HCT116 (cell line): ENCODE data around the gene PNPLA2. TPM values are rescaled to one million over a fixed set of nuclear protein-coding genes. Genes with fewer than 3 reads are reported as not detected.

Source experiments
- ATAC-seq: fragments of 200-7000 bp; cut with Tn5 transposase; 2 replicates; pipeline ENCODE4 v1.9.1; 2020; ENCODE audit warnings: mild to moderate bottlenecking, moderate library complexity
- BruUV-seq: library from RNA; stranded (reverse); fragments of 400-500 nt; replicated peaks from 2 replicates; lab custom pipeline; 2021; lab: Mats Ljungman, UMichigan
- CTCF ChIA-PET: fragments of 300-600 bp; sonication (Branson Sonifier 250); formaldehyde crosslinking; loops from one replicate; lab custom pipeline; 2021; ENCODE audit warnings: antibody characterized with exemption; lab: Charles Lee
- POLR2A ChIA-PET: fragments of 300-600, 350-600 bp; sonication (Branson Sonifier 250); formaldehyde crosslinking; loops from one replicate; lab custom pipeline; 2021; ENCODE audit warnings: antibody characterized with exemption; lab: Charles Lee
- RAD21 ChIA-PET, 2 experiments: fragments of 300-600 bp; sonication (Branson Sonifier 250); formaldehyde crosslinking; loops; one replicate each; lab custom pipeline; 2023; ENCODE audit warnings: low total read pairs in 2 of 2; ENCODE audit not compliant: uncharacterized antibody in 2 of 2, unreplicated experiment in 2 of 2, low non-redundant PET in 1 of 2; lab: Charles Lee
- DNase-seq: peaks from one replicate; pipeline ENCODE4 v3.0.0-alpha.2; 2010; ENCODE audit warnings: low read depth, low spot score
- H2AFZ ChIP-seq: fragments of 200-600 bp; shearing (Covaris generic), sonication (generic); 2 replicates; pipeline ENCODE4 v1.6.1; 2017; ENCODE audit warnings: low read depth, mixed run types, mixed read lengths, antibody characterized with exemption, low read length; ENCODE audit not compliant: poor library complexity, severe bottlenecking
- H3K27ac ChIP-seq: 2 replicates; pipeline ENCODE4 v1.5.1; 2012; ENCODE audit warnings: low read depth, low read length
- H3K27me3 ChIP-seq: fragments of 200-600 bp; sonication (generic); 2 replicates; pipeline ENCODE4 v1.6.1; 2016; ENCODE audit warnings: mixed run types, low read length, mixed read lengths; ENCODE audit not compliant: insufficient read depth
- H3K36me3 ChIP-seq, 2 experiments: fragments of 200-500 bp in 1 of 2; fragments of 200-600 bp in 1 of 2; sonication (Bioruptor generic) in 1 of 2; sonication (generic) in 1 of 2; 2 replicates each; pipeline versions ENCODE4 v1.5.1 to v1.6.1; 2014 to 2016; ENCODE audit warnings: low read length in 2 of 2, inconsistent platforms in 1 of 2, mixed read lengths in 1 of 2, mixed run types in 1 of 2; ENCODE audit not compliant: insufficient read depth in 2 of 2, control insufficient read depth in 1 of 2
- H3K4me1 ChIP-seq, 2 experiments: fragments of 200-600 bp in 1 of 2; sonication (generic) in 1 of 2; 2 replicates each; pipeline versions ENCODE4 v1.5.1 to v1.6.1; 2012 to 2017; ENCODE audit warnings: low read length in 2 of 2, inconsistent platforms in 1 of 2, mild to moderate bottlenecking in 1 of 2, mixed read lengths in 1 of 2, mixed run types in 1 of 2, moderate library complexity in 1 of 2; ENCODE audit not compliant: insufficient read depth in 2 of 2, control insufficient read depth in 1 of 2
- H3K4me2 ChIP-seq: fragments of 200-600 bp; sonication (generic); 2 replicates; pipeline ENCODE4 v1.6.1; 2017; ENCODE audit warnings: mixed run types, low read length, mixed read lengths
- H3K4me3 ChIP-seq, 2 experiments: fragments of 200-600 bp in 1 of 2; sonication (generic) in 1 of 2; replicated peaks in 1 of 2; 2 replicates each; pipeline ENCODE4 v1.5.1; 2011 to 2016; ENCODE audit warnings: low read length in 2 of 2, control low read depth in 1 of 2, low read depth in 1 of 2, mild to moderate bottlenecking in 1 of 2, mixed read lengths in 1 of 2, mixed run types in 1 of 2
- H3K79me2 ChIP-seq: fragments of 200-600 bp; sonication (generic); 2 replicates; pipeline ENCODE4 v1.6.1; 2017; ENCODE audit warnings: mild to moderate bottlenecking, mixed run types, low read length, moderate library complexity, mixed read lengths; ENCODE audit not compliant: insufficient read depth
- H3K9ac ChIP-seq: fragments of 200-600 bp; sonication (generic); 2 replicates; pipeline ENCODE4 v1.6.1; 2016; ENCODE audit warnings: low read length, mixed read lengths
- H3K9me2 ChIP-seq: fragments of 200-600 bp; sonication (generic), shearing (Covaris generic); 2 replicates; pipeline ENCODE4 v1.6.1; 2017; ENCODE audit warnings: mixed run types, mild to moderate bottlenecking, moderate library complexity; ENCODE audit not compliant: insufficient read depth
- H3K9me3 ChIP-seq, 2 experiments: fragments of 200-500 bp in 1 of 2; fragments of 200-600 bp in 1 of 2; sonication (Bioruptor generic) in 1 of 2; sonication (generic) in 1 of 2; 2 replicates each; pipeline ENCODE4 v1.6.1; 2014 to 2017; ENCODE audit warnings: low read length in 2 of 2, mixed read lengths in 2 of 2, inconsistent platforms in 1 of 2, low read depth in 1 of 2, mild to moderate bottlenecking in 1 of 2, mixed run types in 1 of 2, moderate library complexity in 1 of 2; ENCODE audit not compliant: control insufficient read depth in 1 of 2, insufficient read depth in 1 of 2
- H4K20me1 ChIP-seq: fragments of 200-600 bp; sonication (generic), shearing (Covaris generic); 2 replicates; pipeline ENCODE4 v1.6.1; 2017; ENCODE audit warnings: mixed run types, mild to moderate bottlenecking, moderate library complexity; ENCODE audit not compliant: insufficient read depth
- ATF3 ChIP-seq: IDR thresholded peaks from 2 replicates; pipeline ENCODE4 v1.6.1; 2012
- CBX3 ChIP-seq: IDR thresholded peaks from 2 replicates; pipeline ENCODE4 v1.6.1; 2012; ENCODE audit warnings: low read depth
- CTCF ChIP-seq, 3 experiments: fragments of 200-600 bp in 1 of 3; sonication (generic) in 1 of 3; IDR thresholded peaks in 2 of 3; conservative IDR thresholded peaks in 1 of 3; 2 replicates each; pipeline ENCODE4 v1.5.1; 2012 to 2017; ENCODE audit warnings: low read depth in 2 of 3, low read length in 2 of 3, antibody characterized with exemption in 1 of 3, borderline replicate concordance in 1 of 3, control low read depth in 1 of 3, mild to moderate bottlenecking in 1 of 3, mixed read lengths in 1 of 3, mixed run types in 1 of 3, moderate library complexity in 1 of 3; ENCODE audit not compliant: insufficient read depth in 1 of 3
- EGR1 ChIP-seq: IDR thresholded peaks from 2 replicates; pipeline ENCODE4 v1.6.1; 2012; ENCODE audit warnings: low read depth
- FOSL1 ChIP-seq: IDR thresholded peaks from 2 replicates; pipeline ENCODE4 v1.6.1; 2012; ENCODE audit warnings: low read depth
- JUND ChIP-seq: IDR thresholded peaks from 2 replicates; pipeline ENCODE4 v1.6.1; 2012
- POLR2AphosphoS5 ChIP-seq: IDR thresholded peaks from 2 replicates; pipeline ENCODE4 v1.6.1; 2011; ENCODE audit warnings: mild to moderate bottlenecking, low read depth, low read length, moderate library complexity
- REST ChIP-seq: IDR thresholded peaks from 2 replicates; pipeline ENCODE4 v1.6.1; 2012; ENCODE audit warnings: low read depth
- SIN3A ChIP-seq: IDR thresholded peaks from 2 replicates; pipeline ENCODE4 v1.6.1; 2012; ENCODE audit warnings: low read depth
- SRF ChIP-seq: IDR thresholded peaks from 2 replicates; pipeline ENCODE4 v1.6.1; 2012; ENCODE audit warnings: low read depth
- ZBTB33 ChIP-seq: IDR thresholded peaks from 2 replicates; pipeline ENCODE4 v1.6.1; 2011; ENCODE audit warnings: mild to moderate bottlenecking, low read length, moderate library complexity; ENCODE audit not compliant: insufficient replicate concordance; ENCODE audit errors: extremely low read depth
- intact Hi-C: fragments of 100-400 bp; cut with micrococcal nuclease; formaldehyde crosslinking; loops from 2 replicates; pipeline ENCODE4 v1.10.0; 2022
- total RNA-seq: library from RNA; stranded (reverse); gene quantifications from one replicate; pipeline ENCODE4 v1.2.1, GENCODE V29; 2021; ENCODE audit not compliant: unreplicated experiment

PNPLA2 gene
- total RNA-seq, 1 experiment from 2014 or later = 124 TPM

- TF ChIP-seq ZBTB33 = no peak
- TF ChIP-seq POLR2AphosphoS5 = no peak
Measured at GRCh38 chr11:824942-825341, 6.2 kb downstream of the PNPLA2 start (continued).

- Histone ChIP-seq H3K9me2 (no peaks in the 10 kb centered on the region), H3K79me2 (peaks cover 16% of the 10 kb centered on the region), H4K20me1 (no peaks in the 10 kb centered on the region), H3K4me2 (peak overlapping the region; percentile 28; the same call in 1 of the 2 replicates), H3K27me3 (no peaks in the 10 kb centered on the region), H3K4me3 (no peak overlapping the region), H2AFZ (no peak overlapping the region), H3K27ac (peak overlapping the region; percentile 32; the same call in 1 of the 2 replicates), H3K9me3 (no peaks in the 10 kb centered on the region), H3K4me1 (peaks cover 31 to 46% of the 10 kb centered on the region in 2 experiments), H3K36me3 (no peaks in the 10 kb centered on the region), H3K9ac (peak overlapping the region; percentile 76)
- intact Hi-C loops = no loop called here
- ChIA-PET RAD21 (interaction anchor here (0.8 to 1.2 kb wide), 2 partner anchors 9 to 10 kb away, joined by 3 read pairs; no protein-coding TSS in a partner anchor), POLR2A (interaction anchor here (0.8 kb wide), 1 partner anchor 9 kb away, joined by 3 read pairs; no protein-coding TSS in a partner anchor), CTCF (no interaction called here)
- DNase-seq (no peak), ATAC-seq (no peak)
- no peak for TF ChIP-seq SRF
- no peak for TF ChIP-seq SIN3A
- no peak for TF ChIP-seq EGR1
- no peak for TF ChIP-seq REST
- TF ChIP-seq CBX3 = no peak
- no peak for TF ChIP-seq CTCF (IDR thresholded peaks at IDR 0.05 in 2 of 3, conservative IDR thresholded peaks at IDR 0.05 in 1 of 3; ENCODE audit: borderline replicate concordance in 1 of 3, insufficient read depth in 1 of 3, low read depth in 2 of 3, low read length in 2 of 3)
- TF ChIP-seq ATF3 = no peak
- TF ChIP-seq JUND = no peak
- TF ChIP-seq FOSL1 = no peak
- no TSS peak for BruUV-seq
Measured at GRCh38 chr11:825366-826226, 6.9 kb downstream of the PNPLA2 start.
